Measurements from ENCODE around the gene CRAT.

The CRAT gene

GRCh38 chr9:129138144-129138462, 27.5 kb upstream of the CRAT start:
- no peak for TF ChIP-seq CTCF (conservative IDR thresholded peaks at IDR 0.05; ENCODE audit: low read depth, low read length)
- DNase-seq (ENCODE audit: low read depth): no peak
- H3K4me3 ChIP-seq (ENCODE audit: low read length): no peak overlapping the region

- no peak overlapping the region for H3K4me3 ChIP-seq (ENCODE audit: low read length)
- TF ChIP-seq CTCF (conservative IDR thresholded peaks at IDR 0.05; ENCODE audit: low read depth, low read length): no peak
- DNase-seq (ENCODE audit: low read depth): no peak
These were observed 26.9 kb upstream of the CRAT start for GRCh38 chr9:129137292-129138143.

- no peak for DNase-seq (ENCODE audit: low read depth)
- TF ChIP-seq CTCF (conservative IDR thresholded peaks at IDR 0.05; ENCODE audit: low read depth, low read length): no peak
These were observed 25.9 kb upstream of the CRAT start for GRCh38 chr9:129136446-129137035.

GRCh38 chr9:129135476-129135875, 24.9 kb upstream of the CRAT start:
- H3K4me3 ChIP-seq (ENCODE audit: low read length): no peak overlapping the region
- DNase-seq (ENCODE audit: low read depth): no peak
- no peak for TF ChIP-seq CTCF (conservative IDR thresholded peaks at IDR 0.05; ENCODE audit: low read depth, low read length)

More at GRCh38 chr9:129136446-129137035, 25.9 kb upstream of the CRAT start:
- H3K4me3 ChIP-seq (ENCODE audit: low read length): no peak overlapping the region

GRCh38 chr9:129133082-129133481, 22.5 kb upstream of the CRAT start:
- H3K4me3 ChIP-seq (ENCODE audit: low read length): no peak overlapping the region
- DNase-seq (ENCODE audit: low read depth): no peak
- TF ChIP-seq CTCF (conservative IDR thresholded peaks at IDR 0.05; ENCODE audit: low read depth, low read length): no peak

- no peak overlapping the region for H3K4me3 ChIP-seq (ENCODE audit: low read length)
- DNase-seq (ENCODE audit: low read depth): no peak
- TF ChIP-seq CTCF (conservative IDR thresholded peaks at IDR 0.05; ENCODE audit: low read depth, low read length): peak; percentile 99
These were observed 20.9 kb upstream of the CRAT start for GRCh38 chr9:129131300-129132145.
